GM19023 (cell line): ENCODE data around the gene MPZL1.
"Not testable (repeated sequence)": the region's sequence is repeated elsewhere in the genome, so short reads cannot be mapped to it uniquely, and the experiment has no call there.

Experiments used
- ATAC-seq: cut with Tn5 transposase; IDR thresholded peaks from one replicate; pipeline ENCODE4 v1.9.1; 2021; ENCODE audit warnings: mild to moderate bottlenecking, moderate library complexity; ENCODE audit not compliant: unreplicated experiment

Gene MPZL1

DNA sequence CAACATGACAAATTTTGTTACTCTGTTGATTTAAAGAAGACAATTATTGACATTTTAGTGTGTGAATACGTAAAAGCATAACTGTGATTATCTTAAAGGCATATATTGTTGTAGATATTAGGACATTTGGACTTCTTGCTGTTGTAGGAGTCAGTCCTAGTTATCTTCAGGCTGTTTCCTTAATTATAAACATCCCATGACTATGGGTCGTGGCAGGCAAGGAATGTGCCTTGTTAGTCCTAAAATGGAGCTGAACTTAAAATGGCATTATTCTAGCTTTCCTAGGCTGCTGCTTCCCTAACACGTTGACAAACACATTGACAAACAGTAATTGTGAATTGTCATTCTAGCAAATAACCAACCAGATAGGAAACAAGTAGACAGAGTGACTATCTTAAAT is 4.4 kb upstream of the MPZL1 start:
- no peak for ATAC-seq

DNA sequence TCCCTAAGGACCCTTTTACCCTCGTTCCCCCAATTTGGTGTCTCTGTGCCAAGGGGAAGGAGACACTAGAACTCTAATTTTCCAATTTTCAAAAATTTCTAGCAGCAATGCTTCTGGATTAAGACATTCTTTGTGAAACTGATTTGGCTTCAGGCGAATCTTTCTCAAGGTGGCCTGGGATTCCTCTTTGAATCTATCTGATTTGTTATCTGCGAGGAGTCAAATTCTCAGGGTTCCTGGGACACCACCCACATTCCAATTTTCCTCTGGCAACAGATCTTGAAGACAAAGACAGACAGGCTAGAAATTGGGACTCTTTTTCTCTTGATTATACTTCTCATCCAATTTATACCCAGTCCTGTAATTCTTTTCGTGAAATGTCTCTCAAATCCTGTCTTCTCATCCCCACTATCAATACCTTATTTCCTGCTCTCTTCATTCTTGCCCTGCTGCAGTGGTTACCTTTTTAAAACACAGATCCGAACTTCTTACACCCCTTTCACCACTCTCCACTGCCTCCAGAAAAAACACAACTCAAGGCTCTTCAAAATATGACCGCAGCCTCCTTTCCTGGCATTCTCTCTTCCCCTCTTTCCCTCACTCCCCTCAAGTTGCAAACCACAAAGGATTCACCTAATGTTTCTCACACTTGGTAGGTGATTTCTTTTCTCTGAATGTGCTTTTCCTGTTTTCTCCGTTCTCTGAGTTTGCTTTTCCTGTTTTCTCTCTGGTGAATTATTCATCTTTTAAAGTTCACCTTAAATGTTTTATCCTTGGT is 2.7 kb upstream of the MPZL1 start:
- ATAC-seq = no peak

DNA sequence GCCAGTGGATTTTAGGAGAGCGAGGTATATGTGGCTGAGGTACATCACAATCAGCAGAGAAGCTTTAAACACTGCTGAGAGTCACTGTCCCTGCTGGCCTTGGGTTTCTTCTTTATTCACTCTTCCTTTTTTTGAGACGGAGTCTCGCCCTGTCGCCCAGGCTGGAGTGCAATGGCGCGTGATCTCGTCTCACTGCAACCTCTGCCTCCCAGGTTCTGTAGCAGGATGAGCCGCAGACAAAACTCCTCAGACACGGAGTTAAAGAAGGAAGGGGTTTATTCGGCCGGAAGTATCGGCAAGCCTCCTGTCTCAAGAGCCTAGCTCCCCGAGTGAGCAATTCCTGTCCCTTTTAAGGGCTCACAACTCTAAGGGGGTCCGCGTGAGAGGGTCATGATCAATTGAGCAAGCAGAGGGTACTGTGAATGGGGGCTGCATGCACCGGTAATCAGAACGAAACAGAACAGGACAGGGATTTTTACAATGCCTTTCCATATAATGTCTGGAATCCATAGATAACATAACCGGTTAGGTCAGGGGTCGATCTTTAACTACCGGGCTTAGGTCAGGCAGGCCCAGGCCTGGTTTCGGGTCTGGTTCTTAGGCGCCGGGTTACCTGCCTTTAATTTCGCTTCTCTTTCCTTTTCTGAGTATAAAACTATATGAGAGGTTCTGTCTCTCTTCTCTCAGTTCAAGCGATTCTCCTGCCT is 1.9 kb upstream of the MPZL1 start:
- not testable (repeated sequence) for ATAC-seq

GRCh38 chr1:167720965-167721616 is 691 bp upstream of the MPZL1 start:
- ATAC-seq = no peak

DNA sequence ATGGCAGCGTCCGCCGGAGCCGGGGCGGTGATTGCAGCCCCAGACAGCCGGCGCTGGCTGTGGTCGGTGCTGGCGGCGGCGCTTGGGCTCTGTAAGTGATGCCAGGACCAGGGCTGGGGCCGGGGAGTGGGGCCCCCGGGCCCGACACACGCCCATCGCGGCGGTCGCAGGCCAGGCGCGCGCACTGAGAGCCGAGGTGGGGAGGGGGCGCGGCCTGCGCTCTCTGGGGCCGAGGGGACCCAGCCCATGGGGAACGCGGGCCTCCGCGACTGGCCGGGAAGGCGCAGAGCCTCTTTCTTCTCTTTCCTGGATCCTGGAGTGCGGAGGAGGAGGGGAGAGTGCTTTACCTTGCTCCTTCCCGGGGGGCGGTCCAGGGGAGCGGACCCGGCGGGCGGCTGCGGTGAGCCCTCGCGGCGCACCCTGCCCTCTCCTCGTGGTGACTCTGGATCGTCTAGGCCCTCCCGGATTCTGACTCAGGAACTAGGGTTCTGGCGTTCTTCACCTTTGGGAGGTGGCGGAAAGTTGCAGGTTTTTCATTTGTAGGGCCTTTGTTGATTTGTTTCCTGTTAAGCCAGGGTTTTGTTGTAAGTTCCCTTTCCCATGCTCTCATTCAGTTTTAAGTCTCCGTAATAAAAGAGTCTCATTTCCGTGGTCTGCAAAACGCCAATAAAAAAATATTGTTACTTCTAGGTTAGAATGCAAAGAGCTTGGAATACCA is 529 bp downstream of the MPZL1 start:
- peak; percentile 41 for ATAC-seq

DNA sequence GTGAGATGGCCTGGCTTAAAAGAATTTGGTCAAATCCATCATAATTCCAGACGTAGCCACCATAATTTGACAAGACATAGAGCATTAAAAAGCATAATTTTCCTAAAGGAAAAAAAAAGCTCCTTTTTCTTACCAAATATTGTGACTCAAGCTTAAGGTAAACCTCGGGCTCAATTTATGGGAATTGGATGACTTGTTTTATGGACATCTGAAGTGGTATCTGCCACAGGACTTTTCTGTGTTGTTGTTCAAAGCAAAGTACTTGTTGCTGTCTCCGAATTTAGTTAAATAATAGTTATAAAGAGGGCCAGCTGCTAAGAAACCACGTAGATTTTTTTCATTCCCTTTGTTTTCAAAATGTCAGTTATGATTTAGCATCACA is 1.1 kb downstream of the MPZL1 start:
- ATAC-seq = no peak

GRCh38 chr1:167723707-167724323 is 2.0 kb downstream of the MPZL1 start:
- no peak for ATAC-seq

- ATAC-seq = no peak
Measured at GRCh38 chr1:167726008-167726407, 4.2 kb downstream of the MPZL1 start.

- ATAC-seq = no peak
Measured at GRCh38 chr1:167728818-167729410, 7.1 kb downstream of the MPZL1 start.

GRCh38 chr1:167734227-167734626 is 12.4 kb downstream of the MPZL1 start:
- ATAC-seq = no peak

- no peak for ATAC-seq
Measured at GRCh38 chr1:167734841-167735240, 13.1 kb downstream of the MPZL1 start.

DNA sequence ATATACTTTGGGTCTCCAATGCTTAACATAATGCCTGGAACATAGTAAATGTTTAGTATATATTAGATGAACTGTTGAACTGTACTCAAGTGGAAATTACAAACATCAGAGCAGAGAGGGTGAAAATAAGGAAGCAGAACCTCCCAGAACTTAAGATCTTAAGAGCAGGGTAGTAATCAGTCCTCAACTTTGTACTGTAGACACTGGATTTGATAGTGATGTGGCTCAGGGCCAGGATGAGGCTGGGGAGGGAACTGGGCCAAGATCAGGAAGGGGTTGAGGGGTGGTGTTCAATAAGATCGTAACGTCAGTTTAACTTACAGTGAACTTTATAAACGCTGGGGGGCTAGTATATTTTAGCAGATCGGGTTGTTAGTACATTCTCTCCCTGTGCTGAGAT is 15.4 kb downstream of the MPZL1 start:
- no peak for ATAC-seq

- no peak for ATAC-seq
Measured at GRCh38 chr1:167738158-167738557, 16.4 kb downstream of the MPZL1 start.

DNA sequence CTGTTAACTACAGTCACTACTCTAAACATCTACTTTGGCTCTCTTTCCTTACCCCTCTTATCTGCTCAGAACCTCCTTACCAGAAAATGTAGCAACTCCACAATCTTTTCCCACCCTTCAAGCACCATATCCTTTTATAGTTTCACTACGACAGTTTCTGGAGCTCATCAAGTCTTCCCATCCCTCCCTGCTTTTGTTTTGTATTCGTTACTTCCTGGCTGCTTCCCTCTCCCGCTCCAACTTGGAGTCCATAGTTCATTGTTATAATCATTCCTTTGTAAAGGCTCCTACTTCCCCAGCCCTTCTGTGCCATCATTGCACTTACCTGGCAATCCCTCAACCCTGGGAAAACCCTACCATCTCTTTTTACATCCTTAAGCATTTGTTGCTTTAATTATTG is 18.0 kb downstream of the MPZL1 start:
- ATAC-seq = no peak

DNA sequence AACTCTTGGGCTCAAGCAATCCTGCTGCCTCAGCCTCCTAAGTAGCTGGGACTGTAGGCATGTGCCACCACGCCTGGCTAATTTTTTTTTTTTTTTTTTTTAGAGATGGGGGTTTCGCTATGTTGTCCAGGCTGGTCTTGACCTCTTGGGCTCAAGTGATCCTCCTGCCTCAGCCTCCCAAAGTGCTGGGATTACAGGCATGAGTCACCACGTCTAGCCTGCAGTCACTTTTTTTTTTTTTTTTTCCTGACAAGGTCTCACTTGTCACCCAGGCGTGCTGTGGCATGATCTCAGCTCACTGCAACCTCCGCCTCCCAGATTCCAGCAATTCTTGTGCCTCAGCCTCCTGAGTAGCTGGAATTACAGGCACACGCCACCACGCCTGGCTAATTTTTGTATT is 19.3 kb downstream of the MPZL1 start:
- ATAC-seq = not testable (repeated sequence)

DNA sequence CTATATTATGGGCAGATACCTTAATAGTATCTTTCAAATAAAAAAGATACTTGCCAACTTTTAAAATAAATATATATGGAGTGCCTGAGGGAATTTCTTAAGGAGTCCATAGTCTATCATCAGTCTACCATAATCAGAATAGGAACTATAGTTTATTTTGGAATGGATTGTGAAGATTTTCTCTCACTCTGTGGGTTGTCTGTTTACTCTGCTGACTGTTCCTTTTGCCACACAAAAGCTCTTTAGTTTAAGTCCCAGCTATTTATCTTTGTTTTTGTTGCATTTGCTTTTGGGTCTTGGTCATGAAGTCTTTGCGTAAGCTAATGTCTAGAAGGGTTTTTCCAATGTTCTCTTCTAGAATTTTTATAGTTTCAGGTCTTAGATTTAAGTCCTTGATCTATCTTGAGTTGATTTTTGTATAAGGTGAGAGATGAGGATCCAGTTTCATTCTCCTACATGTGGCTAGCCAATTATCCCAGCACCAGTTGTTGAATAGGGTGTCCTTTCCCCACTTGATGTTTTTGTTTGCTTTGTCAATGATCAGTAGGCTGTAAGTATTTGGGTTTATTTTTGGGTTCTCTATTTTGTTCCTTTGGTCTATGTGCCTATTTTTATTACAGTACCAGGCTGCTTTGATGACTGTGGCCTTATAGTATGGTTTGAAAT is 20.7 kb downstream of the MPZL1 start:
- ATAC-seq = not testable (repeated sequence)

DNA sequence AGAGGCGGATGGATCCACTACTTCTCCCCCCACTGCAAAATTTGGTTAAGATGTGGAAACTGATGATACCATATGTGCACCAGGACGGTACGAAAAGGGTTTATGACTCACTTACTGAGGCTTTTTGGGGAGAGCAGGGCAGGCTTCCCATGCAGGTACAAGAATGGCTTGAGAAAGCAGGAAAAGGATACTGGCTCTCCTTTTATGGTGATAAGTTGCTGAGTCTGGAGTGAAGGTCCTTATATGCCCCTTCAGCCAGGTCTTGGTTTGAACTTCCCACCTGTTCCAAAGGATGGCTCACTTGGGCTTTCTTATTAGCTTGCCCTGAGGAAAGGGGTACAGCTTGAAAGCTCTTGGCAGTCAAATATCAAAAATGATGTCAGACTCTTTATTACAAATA is 23.1 kb downstream of the MPZL1 start:
- ATAC-seq = no peak

DNA sequence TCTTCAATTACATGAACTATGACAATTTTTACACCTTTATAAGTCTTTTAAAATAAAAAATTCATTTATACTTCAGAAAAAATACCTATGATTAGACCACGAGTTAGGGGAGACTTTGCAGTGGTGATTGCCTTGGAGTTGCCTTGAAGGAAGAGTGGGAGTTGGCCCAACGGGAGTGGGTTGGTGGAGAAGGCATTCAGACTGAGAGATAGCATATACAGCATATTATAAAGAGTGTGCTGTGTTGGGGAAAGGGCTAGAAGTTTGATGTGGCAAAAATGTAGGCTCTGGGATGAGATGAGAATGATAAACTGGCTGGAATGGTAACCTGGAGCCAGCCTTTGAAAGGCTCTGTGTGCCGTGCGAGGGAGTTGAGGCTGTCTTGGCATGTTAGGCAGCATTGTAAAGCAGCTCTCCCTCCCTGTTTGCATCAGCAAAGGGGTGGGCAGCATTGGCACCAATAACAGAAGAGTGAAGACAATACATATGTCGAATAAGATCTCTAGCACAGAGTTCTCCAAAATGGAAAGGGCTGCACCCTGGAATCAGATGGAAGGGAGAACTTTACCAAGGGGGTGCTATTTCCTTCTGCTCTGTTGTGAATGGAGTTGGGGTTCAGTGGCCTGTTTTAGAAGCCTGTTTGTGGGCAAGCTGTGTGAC is 24.4 kb downstream of the MPZL1 start:
- no peak for ATAC-seq

DNA sequence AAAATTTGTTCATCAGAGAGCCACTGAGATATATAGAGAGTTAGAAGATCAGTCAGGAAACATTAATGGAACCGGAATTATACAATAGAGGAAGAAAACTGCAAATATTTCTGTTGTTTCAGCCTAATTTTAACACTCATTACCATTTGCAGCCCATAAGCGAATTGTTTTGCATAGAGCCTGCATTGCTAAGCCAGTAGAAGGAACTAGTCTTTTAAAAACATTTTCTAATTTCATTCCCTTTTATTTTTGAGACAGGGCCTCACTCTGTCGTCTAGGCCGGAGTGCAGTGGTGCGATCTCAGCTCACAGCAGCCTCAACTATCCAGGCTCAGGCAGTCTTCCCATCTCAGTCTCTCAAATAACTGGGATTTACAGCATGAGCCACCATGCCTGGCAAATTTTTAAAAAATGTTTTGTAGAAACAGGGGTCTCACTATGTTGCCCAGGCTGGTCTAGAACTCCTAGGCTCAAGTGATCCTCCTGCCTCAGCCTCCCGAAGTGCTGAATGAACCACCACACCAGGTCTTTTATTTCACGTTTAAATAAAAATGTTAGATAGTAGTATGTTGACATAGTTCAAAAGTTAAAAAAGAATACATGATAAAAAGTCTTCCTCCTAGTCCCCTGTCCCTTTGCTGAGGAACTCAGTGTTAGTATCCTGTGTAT is 25.3 kb downstream of the MPZL1 start:
- ATAC-seq = no peak
